Measurements from ENCODE around the gene GK. TPM values are rescaled to one million over a fixed set of nuclear protein-coding genes. Genes with fewer than 3 reads are reported as not detected.

GK gene
- total RNA-seq (2011; cell fraction: chromatin; rRNA removed; ENCODE audit: low replicate concordance): 15.1 and 28.4 TPM in 2 replicates
- total RNA-seq (2011; cell fraction: nucleolus; rRNA removed): 6.0 and 7.4 TPM in 2 replicates
- total RNA-seq (2011; cell fraction: nucleoplasm; rRNA removed): 9.8 and 10.3 TPM in 2 replicates
- total RNA-seq (2014; rRNA removed) (8.1 and 13.3 TPM in 2 replicates), total RNA-seq (2014; rRNA removed; fragmentation: Illumina TruSeq; extraction: Trizol) (12.4 and 14.5 TPM in 2 replicates), total RNA-seq (2015; rRNA removed; fragmentation: Illumina TruSeq; extraction: Trizol) (12.4 and 13.3 TPM in 2 replicates), total RNA-seq (2021) (13.5 and 14.8 TPM in 2 replicates), polyA plus RNA-seq (2011; rRNA removed) (9.6 and 15.3 TPM in 2 replicates), polyA plus RNA-seq (2014; fragmentation: Illumina TruSeq; extraction: Trizol) (10.0 and 10.1 TPM in 2 replicates), polyA plus RNA-seq (2014; fragmentation: Nextera tagmentation; extraction: Ambion mirVana) (10 to 100 TPM in 1 of 2 experiments, 1 to 10 TPM in 1; 8.0 to 12.4 TPM), polyA plus RNA-seq (2014; rRNA removed) (12.5 and 15.7 TPM in 2 replicates), polyA minus RNA-seq (2011; rRNA and poly(A)+ RNA removed) (10.7 and 15.9 TPM in 2 replicates), Bru-seq, nascent RNA (percentile 60 among the genes with signal in this experiment), BruChase-seq, experiment 1, labeled RNA remaining after a 2-hour chase (percentile 64 among the genes with signal in this experiment), BruChase-seq, experiment 2, labeled RNA remaining after a 6-hour chase (percentile 64 among the genes with signal in this experiment)
- polyA plus RNA-seq (2011; cell fraction: cytosol; rRNA removed): 2.3 and 4.2 TPM in 2 replicates
- 7.8 and 12.2 TPM in 2 replicates for polyA plus RNA-seq (2011; cell fraction: nucleus; rRNA removed)
- 9.7 and 16.8 TPM in 2 replicates for polyA plus RNA-seq (2012)
- 5.2 and 5.8 TPM in 2 replicates for polyA minus RNA-seq (2011; cell fraction: cytosol; rRNA and poly(A)+ RNA removed)
- polyA minus RNA-seq (2011; cell fraction: nucleus; rRNA and poly(A)+ RNA removed): 8.8 TPM in 2 replicates
- long read RNA-seq, experiment 1, transcript GK-204 (19 exons, 2,063 nt): minor isoform, 5 of 74 reads
- long read RNA-seq, experiment 1, transcript GK-203 (20 exons, 3,707 nt): major isoform, 57 of 74 reads
- long read RNA-seq, experiment 1, partial matches to known transcripts: 4 of 74 reads
- long read RNA-seq, experiment 1, other reads (novel, unspliced or antisense): 8 of 74 reads
- long read RNA-seq, experiment 2, transcript GK-203 (20 exons, 3,707 nt): major isoform, 6 of 12 reads
- long read RNA-seq, experiment 2, partial matches to known transcripts: 2 of 12 reads
- long read RNA-seq, experiment 2, other reads (novel, unspliced or antisense): 3 of 12 reads
- long read RNA-seq, experiment 3, transcript GK-203 (20 exons, 3,707 nt): major isoform, 8 of 15 reads
- long read RNA-seq, experiment 3, partial matches to known transcripts: 1 of 15 reads
- long read RNA-seq, experiment 3, other reads (novel, unspliced or antisense): 5 of 15 reads

DNA sequence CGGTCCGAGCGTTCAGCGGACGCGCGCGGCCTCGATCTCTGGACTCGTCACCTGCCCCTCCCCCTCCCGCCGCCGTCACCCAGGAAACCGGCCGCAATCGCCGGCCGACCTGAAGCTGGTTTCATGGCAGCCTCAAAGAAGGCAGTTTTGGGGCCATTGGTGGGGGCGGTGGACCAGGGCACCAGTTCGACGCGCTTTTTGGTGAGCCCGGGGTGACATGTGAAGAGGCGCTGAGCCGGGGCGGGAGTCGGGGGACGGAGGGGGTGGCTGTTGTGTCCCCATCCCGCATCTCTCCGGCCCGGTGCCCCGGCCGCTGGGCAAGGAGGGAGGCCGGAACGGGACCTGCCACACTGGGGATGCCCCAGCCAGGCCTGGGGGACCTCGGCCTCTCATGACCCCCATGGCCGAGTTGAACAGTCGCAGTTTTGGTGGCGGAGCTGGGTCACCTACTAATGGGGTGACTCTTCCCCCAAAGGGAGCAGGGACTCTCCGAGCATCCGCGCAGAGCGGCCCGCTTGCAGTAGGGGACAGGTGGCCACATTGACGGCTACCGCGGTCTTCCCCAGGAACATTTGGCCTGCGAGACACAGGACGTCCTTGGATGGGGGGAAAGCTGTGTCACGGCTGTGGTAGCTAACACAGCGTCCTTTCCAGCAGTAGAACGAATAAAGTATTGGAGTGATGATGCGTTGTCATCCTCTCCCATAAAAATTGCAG lies at the start of gene GK:
Gene GK, plus strand, starts transcription at position 9 of the 717 bp plus-strand sequence. Its CDS starts 115 bp downstream, at position 124.
- CTCF ChIA-PET (ENCODE audit: low intra/inter-chr PET ratio): no interaction called here
- intact Hi-C loops (cut with micrococcal nuclease): loop anchor here (10.0 kb wide), 1 partner anchor 231 kb away; the partner anchor contains the start of gene TAB3
- WGBS (ENCODE audit: insufficient coverage, low coverage, missing lambda C conversion rate): 0% methylated on average over 15 of the region's 53 CpGs
- FAIRE-seq (no peak), DNase-seq (ENCODE audit: extremely low read depth in 1 of 4, low spot score in 3 of 4) (peak; percentile 11 to 36 (median 26)), ATAC-seq (peak; percentile 32)
- POLR2A ChIA-PET: no interaction called here
- Histone ChIP-seq H3K27me3 (ENCODE audit: control insufficient read depth in 2 of 2, insufficient read depth in 2 of 2, low read length in 2 of 2) (no peaks in the 10 kb centered on the region), H3K4me2 (ENCODE audit: insufficient read depth, low read length) (peak within 1 kb of the TSS; percentile 89), H3K9ac (ENCODE audit: insufficient read depth in 1 of 2, low read depth in 2 of 2, low read length in 2 of 2) (peak within 1 kb of the TSS; percentile 73 to 97), H3K9me3 (replicated peaks; ENCODE audit: control insufficient read depth, insufficient read depth, low read depth, low read length) (no peaks in the 10 kb centered on the region), H4K20me1 (replicated peaks; ENCODE audit: control insufficient read depth, insufficient read depth, low read length) (no peaks in the 10 kb centered on the region), H3K4me1 (replicated peaks in 1 of 2; ENCODE audit: control insufficient read depth in 2 of 2, insufficient read depth in 2 of 2, low read length in 2 of 2) (peaks cover 20 to 23% of the 10 kb centered on the region in 2 experiments; a peak in 4 of 5 replicates), H3K36me3 (ENCODE audit: control insufficient read depth, insufficient read depth, low read length) (no peaks in the 10 kb centered on the region), H3K4me3 (peak within 1 kb of the TSS; percentile 68), H3K27ac (ENCODE audit: extremely low read depth, low read depth, low read length) (peak within 1 kb of the TSS; percentile 95), H3K79me2 (ENCODE audit: control insufficient read depth, insufficient read depth, low read length) (peaks cover 8% of the 10 kb centered on the region), H2AFZ (ENCODE audit: low read depth, low read length) (peak within 1 kb of the TSS; percentile 97), H3K9me1 (ENCODE audit: control insufficient read depth, insufficient read depth, low read length) (no peaks in the 10 kb centered on the region)
- BruUV-seq (replicated peaks): TSS peak; percentile 63
- in situ Hi-C loops (cut with MboI): no loop called here
- TF ChIP-seq, protein P1, sequence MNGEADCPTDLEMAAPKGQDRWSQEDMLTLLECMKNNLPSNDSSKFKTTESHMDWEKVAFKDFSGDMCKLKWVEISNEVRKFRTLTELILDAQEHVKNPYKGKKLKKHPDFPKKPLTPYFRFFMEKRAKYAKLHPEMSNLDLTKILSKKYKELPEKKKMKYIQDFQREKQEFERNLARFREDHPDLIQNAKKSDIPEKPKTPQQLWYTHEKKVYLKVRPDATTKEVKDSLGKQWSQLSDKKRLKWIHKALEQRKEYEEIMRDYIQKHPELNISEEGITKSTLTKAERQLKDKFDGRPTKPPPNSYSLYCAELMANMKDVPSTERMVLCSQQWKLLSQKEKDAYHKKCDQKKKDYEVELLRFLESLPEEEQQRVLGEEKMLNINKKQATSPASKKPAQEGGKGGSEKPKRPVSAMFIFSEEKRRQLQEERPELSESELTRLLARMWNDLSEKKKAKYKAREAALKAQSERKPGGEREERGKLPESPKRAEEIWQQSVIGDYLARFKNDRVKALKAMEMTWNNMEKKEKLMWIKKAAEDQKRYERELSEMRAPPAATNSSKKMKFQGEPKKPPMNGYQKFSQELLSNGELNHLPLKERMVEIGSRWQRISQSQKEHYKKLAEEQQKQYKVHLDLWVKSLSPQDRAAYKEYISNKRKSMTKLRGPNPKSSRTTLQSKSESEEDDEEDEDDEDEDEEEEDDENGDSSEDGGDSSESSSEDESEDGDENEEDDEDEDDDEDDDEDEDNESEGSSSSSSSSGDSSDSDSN (IDR thresholded peaks at IDR 0.05; ENCODE audit: borderline replicate concordance in 1 of 2, low read depth in 2 of 2, low read length in 2 of 2): 0 out of 4 replicates have a peak, but pooled peaks of 1 of the 2 experiments have one; percentile 46
- peak; percentile 11; the same call in 1 of the 2 replicates for TF ChIP-seq CTBP1 (IDR thresholded peaks at IDR 0.05; ENCODE audit: borderline replicate concordance)
- TF ChIP-seq CSDE1 (IDR thresholded peaks at IDR 0.05): no peak
- TF ChIP-seq, protein P2, sequence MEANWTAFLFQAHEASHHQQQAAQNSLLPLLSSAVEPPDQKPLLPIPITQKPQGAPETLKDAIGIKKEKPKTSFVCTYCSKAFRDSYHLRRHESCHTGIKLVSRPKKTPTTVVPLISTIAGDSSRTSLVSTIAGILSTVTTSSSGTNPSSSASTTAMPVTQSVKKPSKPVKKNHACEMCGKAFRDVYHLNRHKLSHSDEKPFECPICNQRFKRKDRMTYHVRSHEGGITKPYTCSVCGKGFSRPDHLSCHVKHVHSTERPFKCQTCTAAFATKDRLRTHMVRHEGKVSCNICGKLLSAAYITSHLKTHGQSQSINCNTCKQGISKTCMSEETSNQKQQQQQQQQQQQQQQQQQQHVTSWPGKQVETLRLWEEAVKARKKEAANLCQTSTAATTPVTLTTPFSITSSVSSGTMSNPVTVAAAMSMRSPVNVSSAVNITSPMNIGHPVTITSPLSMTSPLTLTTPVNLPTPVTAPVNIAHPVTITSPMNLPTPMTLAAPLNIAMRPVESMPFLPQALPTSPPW (CRISPR knock-in tag; IDR thresholded peaks at IDR 0.05): peak; percentile 10; the same call in 1 of the 2 replicates
- TF ChIP-seq RBFOX2 (IDR thresholded peaks at IDR 0.05; ENCODE audit: low read depth, low read length): peak; percentile 65
- TF ChIP-seq XRCC4 (IDR thresholded peaks at IDR 0.05; ENCODE audit: extremely low read depth, insufficient read depth, insufficient read length): no peak
- 0 out of 2 replicates have a peak, but pooled peaks have one; percentile 30 for TF ChIP-seq GABPA (tag; conservative IDR thresholded peaks at IDR 0.05; ENCODE audit: low read depth)
- no peak for TF ChIP-seq COPS2 (conservative IDR thresholded peaks at IDR 0.05)
- TF ChIP-seq, protein P3, sequence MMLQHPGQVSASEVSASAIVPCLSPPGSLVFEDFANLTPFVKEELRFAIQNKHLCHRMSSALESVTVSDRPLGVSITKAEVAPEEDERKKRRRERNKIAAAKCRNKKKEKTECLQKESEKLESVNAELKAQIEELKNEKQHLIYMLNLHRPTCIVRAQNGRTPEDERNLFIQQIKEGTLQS (IDR thresholded peaks at IDR 0.05): 0 out of 2 replicates have a peak, but pooled peaks have one; percentile 2
- TF ChIP-seq, protein P3 (CRISPR knock-in tag; conservative IDR thresholded peaks at IDR 0.05): no peak

Data from K562 (cell line).